ENCODE results near the gene TRAF3IP1. TPM values are rescaled to one million over a fixed set of nuclear protein-coding genes. Genes with fewer than 3 reads are reported as not detected.

TRAF3IP1 gene
- total and polyA plus RNA-seq, 12 donors: 4.0 to 20.4 (median 10.4) TPM

DNA sequence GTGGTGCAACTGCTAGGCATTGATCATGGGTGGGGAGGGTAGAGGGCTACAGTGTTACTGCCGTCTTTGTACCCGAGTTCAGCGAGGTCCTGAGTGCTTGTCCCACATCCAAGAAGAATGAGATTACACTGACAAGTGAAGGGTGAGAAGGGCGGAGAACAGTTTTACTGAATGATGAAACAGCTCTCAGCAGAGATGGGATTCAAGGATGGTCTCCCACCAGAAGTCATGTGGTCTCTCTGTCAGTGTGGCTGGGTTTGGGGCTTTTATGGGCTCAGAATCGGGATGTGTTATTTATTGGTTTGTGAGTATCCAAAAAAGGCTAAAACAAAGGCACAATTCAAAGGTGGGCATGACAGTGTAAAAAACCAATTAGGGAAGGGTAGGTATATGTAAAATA lies 95.6 kb downstream of the TRAF3IP1 start:
- Histone ChIP-seq H3K4me3 (no peak overlapping the region), H3K9me3 (peaks cover 0 to 12% (median 0%) of the 10 kb centered on the region in 11 donors), H3K36me3 (no peaks in the 10 kb centered on the region), H3K27me3 (peaks cover 0 to 50% (median 8%) of the 10 kb centered on the region in 7 donors), H3K27ac (no peak overlapping the region), H3K4me1 (peaks cover 3 to 21% (median 13%) of the 10 kb centered on the region in 9 donors)
- no peak for ATAC-seq
- TF ChIP-seq, protein P1, sequence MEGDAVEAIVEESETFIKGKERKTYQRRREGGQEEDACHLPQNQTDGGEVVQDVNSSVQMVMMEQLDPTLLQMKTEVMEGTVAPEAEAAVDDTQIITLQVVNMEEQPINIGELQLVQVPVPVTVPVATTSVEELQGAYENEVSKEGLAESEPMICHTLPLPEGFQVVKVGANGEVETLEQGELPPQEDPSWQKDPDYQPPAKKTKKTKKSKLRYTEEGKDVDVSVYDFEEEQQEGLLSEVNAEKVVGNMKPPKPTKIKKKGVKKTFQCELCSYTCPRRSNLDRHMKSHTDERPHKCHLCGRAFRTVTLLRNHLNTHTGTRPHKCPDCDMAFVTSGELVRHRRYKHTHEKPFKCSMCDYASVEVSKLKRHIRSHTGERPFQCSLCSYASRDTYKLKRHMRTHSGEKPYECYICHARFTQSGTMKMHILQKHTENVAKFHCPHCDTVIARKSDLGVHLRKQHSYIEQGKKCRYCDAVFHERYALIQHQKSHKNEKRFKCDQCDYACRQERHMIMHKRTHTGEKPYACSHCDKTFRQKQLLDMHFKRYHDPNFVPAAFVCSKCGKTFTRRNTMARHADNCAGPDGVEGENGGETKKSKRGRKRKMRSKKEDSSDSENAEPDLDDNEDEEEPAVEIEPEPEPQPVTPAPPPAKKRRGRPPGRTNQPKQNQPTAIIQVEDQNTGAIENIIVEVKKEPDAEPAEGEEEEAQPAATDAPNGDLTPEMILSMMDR (IDR thresholded peaks at IDR 0.05): no peak
- intact Hi-C loops (cut with DNase I): no loop called here
- WGBS, 2 donors: 96 to 98% methylated on average over 5 of the region's 5 CpGs
- DNase-seq: no peak

DNA sequence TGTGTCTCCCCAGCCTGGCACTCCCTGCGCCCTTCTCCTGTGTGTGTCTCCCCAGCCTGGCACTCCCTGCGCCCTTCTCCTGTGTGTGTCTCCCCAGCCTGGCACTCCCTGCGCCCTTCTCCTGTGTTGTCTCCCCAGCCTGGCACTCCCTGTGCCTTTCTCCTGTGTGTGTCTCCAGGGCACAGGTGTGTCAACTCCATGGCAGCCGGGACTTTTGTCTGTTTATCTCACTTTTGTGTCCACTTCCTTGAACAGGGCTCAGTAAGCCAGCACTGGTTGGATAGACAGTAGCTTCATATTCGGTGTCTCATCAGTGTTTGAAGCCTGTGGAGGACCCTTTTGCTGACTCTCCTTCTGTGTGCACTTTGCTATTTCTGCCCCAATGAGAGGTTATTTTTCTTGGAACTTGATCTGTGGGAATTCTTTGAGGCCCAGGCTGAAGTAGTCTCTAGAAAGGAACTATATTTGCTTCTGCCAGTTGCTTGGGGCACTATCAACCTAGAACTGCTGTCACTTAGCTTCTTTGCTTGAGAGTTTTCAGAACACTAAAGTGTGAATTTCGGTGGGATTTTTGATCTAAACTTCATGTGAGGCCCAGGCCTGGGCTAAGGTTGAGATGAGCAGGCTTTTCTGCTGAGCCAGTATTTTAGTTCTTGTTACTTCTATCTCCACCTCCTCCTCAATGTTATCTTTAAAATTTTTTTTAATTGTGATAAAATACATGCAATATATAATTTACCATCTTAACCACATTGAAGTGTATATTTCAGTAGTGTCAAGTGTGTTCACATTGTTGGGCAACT lies 98.1 kb downstream of the TRAF3IP1 start:
- H3K4me3 ChIP-seq: no peak overlapping the region
- no peak overlapping the region for H3K27ac ChIP-seq
- peaks cover 8 to 36% (median 23%) of the 10 kb centered on the region in 9 donors for H3K4me1 ChIP-seq
- 82 to 86% methylated on average over 5 of the region's 6 CpGs for WGBS, 2 donors
- ATAC-seq: no peak
- intact Hi-C loops (cut with DNase I): no loop called here
- peaks cover 0 to 62% (median 15%) of the 10 kb centered on the region in 7 donors for H3K27me3 ChIP-seq
- H3K36me3 ChIP-seq: no peaks in the 10 kb centered on the region
- TF ChIP-seq, protein P1 (IDR thresholded peaks at IDR 0.05): no peak
- peaks cover 0 to 12% (median 0%) of the 10 kb centered on the region in 11 donors for H3K9me3 ChIP-seq
- DNase-seq: no peak

DNA sequence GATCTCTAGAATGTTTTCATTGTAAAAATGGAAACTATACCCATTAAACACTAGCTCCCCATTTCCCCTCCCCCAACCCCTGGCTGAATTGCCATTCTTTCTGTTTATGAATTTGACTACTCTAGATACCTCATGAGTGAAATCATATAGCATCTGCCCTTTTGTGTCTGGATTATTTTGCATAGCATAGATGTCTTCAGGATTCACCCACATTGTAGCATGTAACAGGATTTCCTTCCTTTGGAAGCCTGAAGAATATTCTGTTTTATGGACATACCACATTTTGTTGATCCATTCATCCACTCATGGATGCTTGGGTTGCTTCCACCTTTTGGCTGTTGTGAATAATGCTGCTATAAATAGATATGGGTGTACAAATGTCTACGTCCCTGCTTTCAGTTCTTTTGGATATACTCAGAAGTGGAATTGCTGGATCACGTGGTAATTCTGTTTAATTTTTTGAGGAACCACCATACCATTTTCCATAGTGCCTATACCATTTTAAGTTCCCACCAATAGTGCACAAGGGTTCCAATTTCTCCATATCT lies 98.8 kb downstream of the TRAF3IP1 start:
- ATAC-seq: no peak
- no peak for DNase-seq
- Histone ChIP-seq H3K4me3 (no peak overlapping the region), H3K9me3 (peaks cover 0 to 12% (median 0%) of the 10 kb centered on the region in 11 donors), H3K27ac (no peak overlapping the region), H3K4me1 (peaks cover 8 to 36% (median 27%) of the 10 kb centered on the region in 9 donors), H3K27me3 (peaks cover 0 to 68% (median 15%) of the 10 kb centered on the region in 7 donors), H3K36me3 (no peaks in the 10 kb centered on the region)
- TF ChIP-seq, protein P1 (IDR thresholded peaks at IDR 0.05): no peak
- intact Hi-C loops (cut with DNase I): no loop called here
- 59 to 69% methylated on average over 2 of the region's 2 CpGs for WGBS, 2 donors

DNA sequence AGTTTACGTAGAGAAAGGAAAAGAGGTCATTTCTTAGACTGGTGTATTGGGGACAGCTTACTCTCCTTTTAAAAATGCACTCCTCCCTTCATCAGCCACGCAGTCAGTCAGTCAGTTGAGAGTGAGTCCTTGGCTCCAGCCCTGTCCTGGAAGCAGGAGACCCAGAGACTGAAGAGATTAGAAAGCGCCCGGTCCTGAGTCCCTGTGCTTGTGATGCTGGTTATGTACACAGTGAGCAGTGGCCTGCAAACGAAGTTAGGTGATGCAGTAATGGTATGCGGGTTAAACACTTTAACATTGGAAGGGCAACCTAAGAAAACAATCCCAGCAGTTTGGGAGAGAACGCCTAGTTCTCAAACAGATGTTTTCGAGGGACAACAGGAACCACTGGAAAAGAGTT lies 100.1 kb downstream of the TRAF3IP1 start:
- peaks cover 0 to 70% (median 11%) of the 10 kb centered on the region in 7 donors for H3K27me3 ChIP-seq
- DNase-seq: no peak
- TF ChIP-seq, protein P1 (IDR thresholded peaks at IDR 0.05): no peak
- intact Hi-C loops (cut with DNase I): no loop called here
- H3K4me3 ChIP-seq: no peak overlapping the region
- ATAC-seq: peak in 2 of 8 donors; percentile 38 to 45
- peak overlapping the region in 5 of 10 donors; percentile 3 to 55 (median 40) for H3K27ac ChIP-seq
- 50 to 61% methylated on average over 8 of the region's 8 CpGs for WGBS, 2 donors
- H3K4me1 ChIP-seq: peaks cover 8 to 41% (median 27%) of the 10 kb centered on the region in 9 donors
- H3K36me3 ChIP-seq: no peaks in the 10 kb centered on the region
- H3K9me3 ChIP-seq: peaks cover 0 to 10% (median 0%) of the 10 kb centered on the region in 11 donors
